Bronchial epithelial cell (primary cell): ENCODE measurements around the gene CACNA1C. TPM values are rescaled to one million over a fixed set of nuclear protein-coding genes. Genes with fewer than 3 reads are reported as not detected.
A peak's percentile ranks its signal among the peaks of the same experiment; 100 is the strongest.

ENCODE experiments used
- DNase-seq: peaks from one replicate; pipeline ENCODE4 v3.0.0-alpha.2; 2010; ENCODE audit warnings: low read depth
- FAIRE-seq: peaks from 2 replicates; lab custom pipeline; 2011; peaks lifted over from hg19 to GRCh38; lab: Jason Lieb, UNC
- H3K27me3 ChIP-seq: 2 replicates; pipeline ENCODE4 v1.5.1; 2011; ENCODE audit warnings: low read length; ENCODE audit not compliant: control insufficient read depth, insufficient read depth
- H3K36me3 ChIP-seq: 2 replicates; pipeline ENCODE4 v1.5.1; 2011; ENCODE audit warnings: low read length; ENCODE audit not compliant: control insufficient read depth, insufficient read depth
- H3K4me3 ChIP-seq: 2 replicates; pipeline ENCODE4 v1.5.1; 2011; ENCODE audit warnings: mild to moderate bottlenecking, low read depth, low read length, control low read depth
- total RNA-seq: library from RNA; depleted of rRNA; stranded (reverse); fragments of >200 nt; gene quantifications from 2 replicates; pipeline ENCODE4 v1.2.1, GENCODE V29; 2014
- TF ChIP-seq, protein P1 (sequence below): IDR thresholded peaks from 2 replicates; pipeline ENCODE4 v1.5.1; 2011; ENCODE audit warnings: mild to moderate bottlenecking, moderate library complexity, low read length, control low read depth, inconsistent platforms; ENCODE audit not compliant: insufficient read depth, severe bottlenecking

The CACNA1C gene
- total RNA-seq, 1 donor from 2014 or later = not detected

GRCh38 chr12:2229661-2230539 lies 177.1 kb downstream of the CACNA1C start:
- Histone ChIP-seq H3K27me3 (no peaks in the 10 kb centered on the region), H3K36me3 (no peaks in the 10 kb centered on the region), H3K4me3 (no peak overlapping the region)
- FAIRE-seq (no peak), DNase-seq (no peak)
- TF ChIP-seq, protein P1, sequence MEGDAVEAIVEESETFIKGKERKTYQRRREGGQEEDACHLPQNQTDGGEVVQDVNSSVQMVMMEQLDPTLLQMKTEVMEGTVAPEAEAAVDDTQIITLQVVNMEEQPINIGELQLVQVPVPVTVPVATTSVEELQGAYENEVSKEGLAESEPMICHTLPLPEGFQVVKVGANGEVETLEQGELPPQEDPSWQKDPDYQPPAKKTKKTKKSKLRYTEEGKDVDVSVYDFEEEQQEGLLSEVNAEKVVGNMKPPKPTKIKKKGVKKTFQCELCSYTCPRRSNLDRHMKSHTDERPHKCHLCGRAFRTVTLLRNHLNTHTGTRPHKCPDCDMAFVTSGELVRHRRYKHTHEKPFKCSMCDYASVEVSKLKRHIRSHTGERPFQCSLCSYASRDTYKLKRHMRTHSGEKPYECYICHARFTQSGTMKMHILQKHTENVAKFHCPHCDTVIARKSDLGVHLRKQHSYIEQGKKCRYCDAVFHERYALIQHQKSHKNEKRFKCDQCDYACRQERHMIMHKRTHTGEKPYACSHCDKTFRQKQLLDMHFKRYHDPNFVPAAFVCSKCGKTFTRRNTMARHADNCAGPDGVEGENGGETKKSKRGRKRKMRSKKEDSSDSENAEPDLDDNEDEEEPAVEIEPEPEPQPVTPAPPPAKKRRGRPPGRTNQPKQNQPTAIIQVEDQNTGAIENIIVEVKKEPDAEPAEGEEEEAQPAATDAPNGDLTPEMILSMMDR = no peak

DNA sequence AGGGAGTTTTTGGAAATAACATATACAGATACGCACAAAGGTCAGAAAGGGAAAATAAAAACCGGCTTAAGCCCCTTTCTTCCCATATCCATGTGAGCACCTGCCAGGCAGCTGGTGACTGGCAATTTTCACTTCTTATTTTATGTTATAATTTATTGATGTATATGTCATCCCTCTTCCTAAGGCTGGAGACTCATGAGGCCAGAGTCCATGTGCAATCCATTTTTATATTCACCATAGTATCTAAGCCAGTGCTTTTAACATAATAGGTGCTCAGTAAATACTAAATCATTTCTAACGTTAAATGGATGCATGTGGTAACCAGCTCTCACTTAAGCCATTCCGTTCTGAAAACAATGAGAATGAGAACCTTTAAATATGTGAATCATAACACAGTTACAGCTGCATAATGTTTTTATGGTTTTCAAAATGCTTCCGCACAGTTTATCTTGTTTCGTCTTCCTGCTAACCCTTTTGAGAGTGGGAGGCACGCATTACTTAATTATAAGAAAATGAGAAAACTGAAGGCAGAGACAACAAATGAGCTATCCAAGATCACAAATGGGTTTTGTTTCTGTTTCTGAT lies 178.3 kb downstream of the CACNA1C start:
- FAIRE-seq = no peak
- no peak overlapping the region for H3K4me3 ChIP-seq
- no peaks in the 10 kb centered on the region for H3K27me3 ChIP-seq
- no peaks in the 10 kb centered on the region for H3K36me3 ChIP-seq
- TF ChIP-seq, protein P1 = no peak
- no peak for DNase-seq

DNA sequence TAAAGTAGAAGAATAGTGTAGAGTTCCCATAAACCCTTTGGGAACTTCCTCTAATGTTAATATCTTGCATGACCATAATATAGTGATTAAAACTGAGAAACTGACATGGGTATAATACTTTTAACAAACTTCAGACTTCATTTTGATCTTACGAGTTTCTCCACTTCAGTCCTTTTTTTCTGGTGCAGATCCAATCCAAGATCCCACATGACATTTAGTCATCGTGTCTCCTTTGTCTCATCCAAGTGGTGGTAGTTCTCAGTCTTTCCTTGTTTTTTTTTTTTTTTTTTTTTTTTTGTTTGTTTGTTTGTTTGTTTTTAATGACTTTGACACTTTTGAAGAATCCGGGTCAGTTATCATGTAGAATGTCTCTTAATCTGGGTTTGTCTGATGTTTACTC lies 179.2 kb downstream of the CACNA1C start:
- H3K36me3 ChIP-seq = no peaks in the 10 kb centered on the region
- DNase-seq (no peak), FAIRE-seq (no peak)
- no peak overlapping the region for H3K4me3 ChIP-seq
- no peaks in the 10 kb centered on the region for H3K27me3 ChIP-seq
- TF ChIP-seq, protein P1 = no peak

GRCh38 chr12:2233034-2233433 lies 180.2 kb downstream of the CACNA1C start:
- no peaks in the 10 kb centered on the region for H3K27me3 ChIP-seq
- FAIRE-seq = no peak
- TF ChIP-seq, protein P1 = no peak
- H3K4me3 ChIP-seq = no peak overlapping the region
- DNase-seq = peak; percentile 27
- no peaks in the 10 kb centered on the region for H3K36me3 ChIP-seq

- H3K36me3 ChIP-seq = no peaks in the 10 kb centered on the region
- DNase-seq (no peak), FAIRE-seq (peak; percentile 13)
- TF ChIP-seq, protein P1 = no peak
- H3K27me3 ChIP-seq = no peaks in the 10 kb centered on the region
- no peak overlapping the region for H3K4me3 ChIP-seq
Observed at GRCh38 chr12:2234091-2234490, 181.3 kb downstream of the CACNA1C start.
